ENCODE results near the gene FLII. TPM values are rescaled to one million over a fixed set of nuclear protein-coding genes. Genes with fewer than 3 reads are reported as not detected.

The FLII gene
- total and polyA plus RNA-seq, 2 of the 13 experiments (the other 11 are each of a cell fraction or from before 2014, with no cell fraction given) = 130 to 303 TPM

DNA sequence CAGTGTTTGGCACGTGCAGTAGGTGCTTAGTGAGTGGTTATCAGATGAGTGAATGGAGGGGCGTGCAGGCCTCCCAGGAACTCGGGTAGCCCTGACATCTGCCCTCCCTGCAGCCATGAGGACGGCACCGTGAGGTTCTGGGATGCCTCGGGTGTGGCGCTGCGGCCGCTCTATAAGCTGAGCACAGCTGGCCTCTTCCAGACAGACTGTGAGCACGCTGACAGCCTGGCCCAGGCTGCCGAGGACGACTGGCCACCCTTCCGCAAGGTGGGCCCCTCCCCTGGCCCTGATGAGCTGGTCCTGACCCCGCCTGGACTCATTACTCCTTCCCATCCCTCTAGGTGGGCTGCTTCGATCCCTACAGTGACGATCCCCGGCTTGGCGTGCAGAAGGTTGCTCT lies 22.0 kb downstream of the FLII start (continued):
- TF ChIP-seq SMARCC2 (IDR thresholded peaks at IDR 0.05) (no peak), ESRRA (CRISPR knock-in tag; IDR thresholded peaks at IDR 0.05; ENCODE audit: low read depth) (no peak), ZNF713 (CRISPR knock-in tag; IDR thresholded peaks at IDR 0.05) (no peak)
- TF ChIP-seq, protein P1, sequence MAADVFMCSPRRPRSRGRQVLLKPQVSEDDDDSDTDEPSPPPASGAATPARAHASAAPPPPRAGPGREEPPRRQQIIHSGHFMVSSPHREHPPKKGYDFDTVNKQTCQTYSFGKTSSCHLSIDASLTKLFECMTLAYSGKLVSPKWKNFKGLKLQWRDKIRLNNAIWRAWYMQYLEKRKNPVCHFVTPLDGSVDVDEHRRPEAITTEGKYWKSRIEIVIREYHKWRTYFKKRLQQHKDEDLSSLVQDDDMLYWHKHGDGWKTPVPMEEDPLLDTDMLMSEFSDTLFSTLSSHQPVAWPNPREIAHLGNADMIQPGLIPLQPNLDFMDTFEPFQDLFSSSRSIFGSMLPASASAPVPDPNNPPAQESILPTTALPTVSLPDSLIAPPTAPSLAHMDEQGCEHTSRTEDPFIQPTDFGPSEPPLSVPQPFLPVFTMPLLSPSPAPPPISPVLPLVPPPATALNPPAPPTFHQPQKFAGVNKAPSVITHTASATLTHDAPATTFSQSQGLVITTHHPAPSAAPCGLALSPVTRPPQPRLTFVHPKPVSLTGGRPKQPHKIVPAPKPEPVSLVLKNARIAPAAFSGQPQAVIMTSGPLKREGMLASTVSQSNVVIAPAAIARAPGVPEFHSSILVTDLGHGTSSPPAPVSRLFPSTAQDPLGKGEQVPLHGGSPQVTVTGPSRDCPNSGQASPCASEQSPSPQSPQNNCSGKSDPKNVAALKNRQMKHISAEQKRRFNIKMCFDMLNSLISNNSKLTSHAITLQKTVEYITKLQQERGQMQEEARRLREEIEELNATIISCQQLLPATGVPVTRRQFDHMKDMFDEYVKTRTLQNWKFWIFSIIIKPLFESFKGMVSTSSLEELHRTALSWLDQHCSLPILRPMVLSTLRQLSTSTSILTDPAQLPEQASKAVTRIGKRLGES (CRISPR knock-in tag; IDR thresholded peaks at IDR 0.05; ENCODE audit: borderline replicate concordance) = no peak
- TF ChIP-seq, protein P2, sequence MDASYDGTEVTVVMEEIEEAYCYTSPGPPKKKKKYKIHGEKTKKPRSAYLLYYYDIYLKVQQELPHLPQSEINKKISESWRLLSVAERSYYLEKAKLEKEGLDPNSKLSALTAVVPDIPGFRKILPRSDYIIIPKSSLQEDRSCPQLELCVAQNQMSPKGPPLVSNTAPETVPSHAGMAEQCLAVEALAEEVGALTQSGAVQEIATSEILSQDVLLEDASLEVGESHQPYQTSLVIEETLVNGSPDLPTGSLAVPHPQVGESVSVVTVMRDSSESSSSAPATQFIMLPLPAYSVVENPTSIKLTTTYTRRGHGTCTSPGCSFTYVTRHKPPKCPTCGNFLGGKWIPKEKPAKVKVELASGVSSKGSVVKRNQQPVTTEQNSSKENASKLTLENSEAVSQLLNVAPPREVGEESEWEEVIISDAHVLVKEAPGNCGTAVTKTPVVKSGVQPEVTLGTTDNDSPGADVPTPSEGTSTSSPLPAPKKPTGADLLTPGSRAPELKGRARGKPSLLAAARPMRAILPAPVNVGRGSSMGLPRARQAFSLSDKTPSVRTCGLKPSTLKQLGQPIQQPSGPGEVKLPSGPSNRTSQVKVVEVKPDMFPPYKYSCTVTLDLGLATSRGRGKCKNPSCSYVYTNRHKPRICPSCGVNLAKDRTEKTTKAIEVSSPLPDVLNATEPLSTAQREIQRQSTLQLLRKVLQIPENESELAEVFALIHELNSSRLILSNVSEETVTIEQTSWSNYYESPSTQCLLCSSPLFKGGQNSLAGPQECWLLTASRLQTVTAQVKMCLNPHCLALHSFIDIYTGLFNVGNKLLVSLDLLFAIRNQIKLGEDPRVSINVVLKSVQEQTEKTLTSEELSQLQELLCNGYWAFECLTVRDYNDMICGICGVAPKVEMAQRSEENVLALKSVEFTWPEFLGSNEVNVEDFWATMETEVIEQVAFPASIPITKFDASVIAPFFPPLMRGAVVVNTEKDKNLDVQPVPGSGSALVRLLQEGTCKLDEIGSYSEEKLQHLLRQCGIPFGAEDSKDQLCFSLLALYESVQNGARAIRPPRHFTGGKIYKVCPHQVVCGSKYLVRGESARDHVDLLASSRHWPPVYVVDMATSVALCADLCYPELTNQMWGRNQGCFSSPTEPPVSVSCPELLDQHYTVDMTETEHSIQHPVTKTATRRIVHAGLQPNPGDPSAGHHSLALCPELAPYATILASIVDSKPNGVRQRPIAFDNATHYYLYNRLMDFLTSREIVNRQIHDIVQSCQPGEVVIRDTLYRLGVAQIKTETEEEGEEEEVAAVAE (CRISPR knock-in tag; IDR thresholded peaks at IDR 0.05; ENCODE audit: borderline replicate concordance) = no peak

DNA sequence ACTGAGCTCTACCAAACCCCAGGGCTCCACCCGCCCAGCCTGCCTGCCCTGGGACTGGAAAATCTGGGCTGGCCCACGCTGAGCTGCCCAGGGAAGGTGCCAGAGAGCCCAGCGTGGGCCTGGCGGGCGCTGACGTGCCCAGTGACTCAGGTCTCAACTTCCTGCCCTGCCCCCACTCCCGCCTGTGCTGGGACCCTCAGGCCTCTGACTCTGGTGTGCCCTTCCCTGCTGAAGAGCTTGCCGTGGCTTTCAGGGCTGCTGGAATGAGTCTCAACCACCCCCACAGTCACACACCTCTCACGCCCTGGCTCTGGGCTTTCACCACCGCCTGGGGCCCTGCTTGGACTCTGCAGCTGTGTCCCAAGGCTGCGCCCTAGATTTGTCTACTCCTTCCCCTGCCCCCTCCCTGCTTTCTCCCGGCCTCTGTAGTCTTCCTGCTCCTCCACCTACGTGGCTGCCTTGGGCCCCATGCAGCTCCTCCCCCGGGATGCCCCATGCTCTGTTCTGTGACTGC lies 22.7 kb downstream of the FLII start:
- intact Hi-C loops (cut with micrococcal nuclease; ENCODE audit: unreplicated experiment) = no loop called here
- POLR2A ChIA-PET = no interaction called here
- DNase-seq (ENCODE audit: low spot score) (no peak), FAIRE-seq (no peak), ATAC-seq (no peak)
- no peaks in the 10 kb centered on the region for H3K27me3 ChIP-seq (ENCODE audit: control insufficient read depth in 1 of 2, insufficient read depth in 2 of 2, low read length in 2 of 2)
- H2AFZ ChIP-seq (ENCODE audit: low read length) = no peak overlapping the region
- no peaks in the 10 kb centered on the region for H3K79me2 ChIP-seq (ENCODE audit: insufficient read depth, low read length)
- H3K4me2 ChIP-seq (ENCODE audit: low read depth, low read length) = no peak overlapping the region
- in situ Hi-C loops (cut with HindIII; ENCODE audit: extremely low pct_ligation_motif_present, low pct_unique_long_range_greater_than_20kb) = no loop called here
- H3K4me1 ChIP-seq (ENCODE audit: insufficient read depth, low read length) = no peaks in the 10 kb centered on the region
- H4K20me1 ChIP-seq (ENCODE audit: insufficient read depth, low read length) = no peaks in the 10 kb centered on the region
- peaks cover 11 to 30% of the 10 kb centered on the region in 2 experiments; a peak in 4 of 5 replicates for H3K36me3 ChIP-seq (replicated peaks in 1 of 2; ENCODE audit: control insufficient read depth in 1 of 2, insufficient read depth in 2 of 2, low read length in 2 of 2)
- no peak overlapping the region for H3K9ac ChIP-seq (ENCODE audit: insufficient read depth, low read depth, low read length)
- H3K4me3 ChIP-seq (replicated peaks in 1 of 3; ENCODE audit: insufficient read depth in 1 of 3, low read depth in 2 of 3, low read length in 3 of 3) = no peak overlapping the region
- WGBS (ENCODE audit: low lambda C conversion rate) = 93% methylated on average over 8 of the region's 14 CpGs
- no peaks in the 10 kb centered on the region for H3K9me3 ChIP-seq (ENCODE audit: low read length)
- no peak overlapping the region for H3K27ac ChIP-seq (ENCODE audit: extremely low read length, insufficient read depth, low read length)
- CTCF ChIA-PET (ENCODE audit: low intra/inter-chr PET ratio, low total read pairs) = no interaction called here
- BruUV-seq (replicated peaks) = no TSS peak
- TF ChIP-seq, protein P3, sequence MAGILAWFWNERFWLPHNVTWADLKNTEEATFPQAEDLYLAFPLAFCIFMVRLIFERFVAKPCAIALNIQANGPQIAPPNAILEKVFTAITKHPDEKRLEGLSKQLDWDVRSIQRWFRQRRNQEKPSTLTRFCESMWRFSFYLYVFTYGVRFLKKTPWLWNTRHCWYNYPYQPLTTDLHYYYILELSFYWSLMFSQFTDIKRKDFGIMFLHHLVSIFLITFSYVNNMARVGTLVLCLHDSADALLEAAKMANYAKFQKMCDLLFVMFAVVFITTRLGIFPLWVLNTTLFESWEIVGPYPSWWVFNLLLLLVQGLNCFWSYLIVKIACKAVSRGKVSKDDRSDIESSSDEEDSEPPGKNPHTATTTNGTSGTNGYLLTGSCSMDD (CRISPR knock-in tag; IDR thresholded peaks at IDR 0.05) = no peak
- TF ChIP-seq, protein P4, sequence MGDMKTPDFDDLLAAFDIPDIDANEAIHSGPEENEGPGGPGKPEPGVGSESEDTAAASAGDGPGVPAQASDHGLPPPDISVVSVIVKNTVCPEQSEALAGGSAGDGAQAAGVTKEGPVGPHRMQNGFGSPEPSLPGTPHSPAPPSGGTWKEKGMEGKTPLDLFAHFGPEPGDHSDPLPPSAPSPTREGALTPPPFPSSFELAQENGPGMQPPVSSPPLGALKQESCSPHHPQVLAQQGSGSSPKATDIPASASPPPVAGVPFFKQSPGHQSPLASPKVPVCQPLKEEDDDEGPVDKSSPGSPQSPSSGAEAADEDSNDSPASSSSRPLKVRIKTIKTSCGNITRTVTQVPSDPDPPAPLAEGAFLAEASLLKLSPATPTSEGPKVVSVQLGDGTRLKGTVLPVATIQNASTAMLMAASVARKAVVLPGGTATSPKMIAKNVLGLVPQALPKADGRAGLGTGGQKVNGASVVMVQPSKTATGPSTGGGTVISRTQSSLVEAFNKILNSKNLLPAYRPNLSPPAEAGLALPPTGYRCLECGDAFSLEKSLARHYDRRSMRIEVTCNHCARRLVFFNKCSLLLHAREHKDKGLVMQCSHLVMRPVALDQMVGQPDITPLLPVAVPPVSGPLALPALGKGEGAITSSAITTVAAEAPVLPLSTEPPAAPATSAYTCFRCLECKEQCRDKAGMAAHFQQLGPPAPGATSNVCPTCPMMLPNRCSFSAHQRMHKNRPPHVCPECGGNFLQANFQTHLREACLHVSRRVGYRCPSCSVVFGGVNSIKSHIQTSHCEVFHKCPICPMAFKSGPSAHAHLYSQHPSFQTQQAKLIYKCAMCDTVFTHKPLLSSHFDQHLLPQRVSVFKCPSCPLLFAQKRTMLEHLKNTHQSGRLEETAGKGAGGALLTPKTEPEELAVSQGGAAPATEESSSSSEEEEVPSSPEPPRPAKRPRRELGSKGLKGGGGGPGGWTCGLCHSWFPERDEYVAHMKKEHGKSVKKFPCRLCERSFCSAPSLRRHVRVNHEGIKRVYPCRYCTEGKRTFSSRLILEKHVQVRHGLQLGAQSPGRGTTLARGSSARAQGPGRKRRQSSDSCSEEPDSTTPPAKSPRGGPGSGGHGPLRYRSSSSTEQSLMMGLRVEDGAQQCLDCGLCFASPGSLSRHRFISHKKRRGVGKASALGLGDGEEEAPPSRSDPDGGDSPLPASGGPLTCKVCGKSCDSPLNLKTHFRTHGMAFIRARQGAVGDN (CRISPR knock-in tag; IDR thresholded peaks at IDR 0.05) = no peak
- TF ChIP-seq SP2 (CRISPR knock-in tag; IDR thresholded peaks at IDR 0.05) = no peak
- no peak for TF ChIP-seq CBX5 (CRISPR knock-in tag; IDR thresholded peaks at IDR 0.05; ENCODE audit: borderline replicate concordance)
- TF ChIP-seq ZNF256 (CRISPR knock-in tag; conservative IDR thresholded peaks at IDR 0.05) = no peak
- no peak for TF ChIP-seq ZSCAN9 (CRISPR knock-in tag; IDR thresholded peaks at IDR 0.05; ENCODE audit: borderline replicate concordance)

All from HepG2 (cell line).